Body of pancreas (tissue), 4 donors: Measurements from ENCODE around the gene CTNND1. TPM values are rescaled to one million over a fixed set of nuclear protein-coding genes. Genes with fewer than 3 reads are reported as not detected.

Source experiments
- ATAC-seq: fragments of 150-250 bp; one replicate; pipeline ENCODE4 v1.9.1; 2016
- DNase-seq, 4 donors: peaks; one replicate each; pipeline ENCODE4 v3.0.0-alpha.2; 2019
- H3K27ac ChIP-seq, 4 donors: fragments of 200-600 bp; sonication (generic); 1 replicate in 3 of 4; 2 replicates in 1 of 4; pipeline versions ENCODE4 v1.5.1 to v1.6.1; 2016 to 2019; ENCODE audit warnings: mild to moderate bottlenecking in 1 of 4, mixed read lengths in 1 of 4, moderate library complexity in 1 of 4
- H3K27me3 ChIP-seq, 2 donors: fragments of 200-600 bp; sonication (generic); one replicate each; pipeline ENCODE4 v1.6.0; 2016; ENCODE audit warnings: mild to moderate bottlenecking in 1 of 2
- H3K36me3 ChIP-seq, 2 donors: fragments of 200-600 bp; sonication (generic); replicated peaks in 1 of 2; 2 replicates each; pipeline ENCODE4 v1.5.1; 2016; ENCODE audit warnings: low read depth in 2 of 2; ENCODE audit not compliant: insufficient read depth in 1 of 2
- H3K4me1 ChIP-seq: fragments of 200-600 bp; sonication (generic); one replicate; pipeline ENCODE4 v1.6.0; 2016
- H3K4me3 ChIP-seq, 2 donors: fragments of 200-600 bp; sonication (generic); 1 replicate in 1 of 2; 2 replicates in 1 of 2; pipeline ENCODE4 v1.5.1; 2016 to 2019
- H3K9me3 ChIP-seq, 3 donors: fragments of 200-600 bp; sonication (generic); 1 replicate in 2 of 3; 2 replicates in 1 of 3; pipeline ENCODE4 v1.5.1; 2016
- CTCF ChIP-seq, 7 experiments: fragments of 450-650 bp in 4 of 7; fragments of 200-600 bp in 3 of 7; sonication (generic) in 3 of 7; IDR thresholded peaks; one replicate each; pipeline ENCODE4 v1.5.1; 2016 to 2019; ENCODE audit warnings: antibody characterized with exemption in 7 of 7
- POLR2A ChIP-seq, 3 donors: fragments of 450-650 bp; IDR thresholded peaks; one replicate each; pipeline ENCODE4 v1.6.1; 2016; ENCODE audit warnings: antibody characterized with exemption in 3 of 3, mild to moderate bottlenecking in 2 of 3
- WGBS, 2 donors: methylation state at CpG; one replicate each; pipeline ENCODE4 v1.1.5; 2017; 5-methylcytosine and 5-hydroxymethylcytosine counted together
- intact Hi-C: fragments of 100-400 bp; cut with DNase I; formaldehyde crosslinking; loops from one replicate; pipeline ENCODE4 v1.15.1; 2023
- total RNA-seq, 2 donors: library from RNA; depleted of rRNA; stranded (reverse); fragments of >200 nt; gene quantifications; one replicate each; pipeline ENCODE4 v1.1.0, GENCODE V29; 2016

CTNND1 gene
- total RNA-seq, 2 donors from 2014 or later, result 115 to 178 TPM

GRCh38 chr11:57727185-57727584 lies 34.4 kb upstream of the CTNND1 start:
- Histone ChIP-seq H3K36me3 (no peaks in the 10 kb centered on the region), H3K4me1 (no peaks in the 10 kb centered on the region), H3K9me3 (no peaks in the 10 kb centered on the region), H3K27me3 (no peaks in the 10 kb centered on the region), H3K4me3 (no peak overlapping the region), H3K27ac (no peak overlapping the region)
- no peak for TF ChIP-seq CTCF (IDR thresholded peaks at IDR 0.05)
- TF ChIP-seq POLR2A (IDR thresholded peaks at IDR 0.05), result no peak
- ATAC-seq (no peak), DNase-seq (no peak)
- 76 to 77% methylated on average over 2 of the region's 2 CpGs for whole genome bisulfite sequencing, 2 donors
- intact Hi-C loops, result no loop called here

GRCh38 chr11:57728829-57729228 lies 32.8 kb upstream of the CTNND1 start:
- DNase-seq (no peak), ATAC-seq (no peak)
- Histone ChIP-seq H3K27ac (no peak overlapping the region), H3K27me3 (no peaks in the 10 kb centered on the region), H3K9me3 (no peaks in the 10 kb centered on the region), H3K36me3 (no peaks in the 10 kb centered on the region), H3K4me1 (no peaks in the 10 kb centered on the region), H3K4me3 (no peak overlapping the region)
- intact Hi-C loops, result no loop called here
- TF ChIP-seq CTCF (IDR thresholded peaks at IDR 0.05) (no peak), POLR2A (IDR thresholded peaks at IDR 0.05) (no peak)
- WGBS, 2 donors, result 80 to 81% methylated on average over 7 of the region's 7 CpGs

DNA sequence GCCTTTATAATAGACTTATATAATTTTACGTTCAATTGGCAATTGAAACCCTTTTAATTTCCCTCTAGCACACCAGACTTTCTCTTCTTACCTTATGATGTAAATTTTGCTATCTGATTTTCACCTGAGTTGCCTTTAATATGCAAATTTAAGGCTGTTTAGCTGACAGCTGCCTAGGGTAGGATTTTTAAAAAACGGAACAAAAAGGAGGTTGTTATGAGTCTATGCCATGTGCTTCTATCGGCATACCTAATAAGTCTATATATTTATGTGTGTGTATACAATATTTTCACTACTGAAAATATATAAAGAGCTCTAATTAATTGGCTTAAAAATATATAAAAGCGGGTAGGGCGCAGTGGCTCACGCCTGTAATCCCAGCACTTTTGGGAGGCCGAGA lies 32.1 kb upstream of the CTNND1 start:
- no peak overlapping the region for H3K27ac ChIP-seq
- TF ChIP-seq POLR2A (IDR thresholded peaks at IDR 0.05) (no peak), CTCF (IDR thresholded peaks at IDR 0.05) (no peak)
- 92 to 96% methylated on average over 7 of the region's 7 CpGs for WGBS, 2 donors
- intact Hi-C loops, result no loop called here
- no peak for DNase-seq
- H3K36me3 ChIP-seq, result no peaks in the 10 kb centered on the region
- H3K4me3 ChIP-seq, result no peak overlapping the region
- H3K27me3 ChIP-seq, result no peaks in the 10 kb centered on the region
- H3K9me3 ChIP-seq, result no peaks in the 10 kb centered on the region
- ATAC-seq, result no peak
- no peaks in the 10 kb centered on the region for H3K4me1 ChIP-seq

DNA sequence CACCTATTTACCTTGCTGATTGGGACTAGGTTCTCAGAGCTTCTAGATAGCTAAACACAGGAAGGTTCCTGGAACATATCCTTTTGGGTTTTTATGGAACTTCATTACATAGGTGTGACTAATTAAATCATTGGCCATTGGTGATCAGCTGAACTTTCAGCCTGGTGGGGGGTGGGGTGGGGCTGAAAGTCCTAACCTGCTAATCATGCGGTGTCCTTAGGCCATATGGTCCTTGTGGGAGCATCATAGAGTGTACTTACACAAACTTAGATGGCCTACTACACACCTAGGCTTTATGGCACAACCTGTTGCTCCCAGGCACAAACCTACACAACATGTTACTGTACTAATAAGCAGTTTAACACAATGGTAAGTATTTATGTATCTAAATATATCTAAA lies 28.9 kb upstream of the CTNND1 start:
- no peak for TF ChIP-seq POLR2A (IDR thresholded peaks at IDR 0.05)
- TF ChIP-seq CTCF (IDR thresholded peaks at IDR 0.05), result no peak
- H3K27ac ChIP-seq, result no peak overlapping the region
- intact Hi-C loops, result no loop called here
- H3K4me1 ChIP-seq, result no peaks in the 10 kb centered on the region
- DNase-seq (no peak), ATAC-seq (no peak)
- H3K9me3 ChIP-seq, result no peaks in the 10 kb centered on the region
- no peak overlapping the region for H3K4me3 ChIP-seq
- H3K36me3 ChIP-seq, result no peaks in the 10 kb centered on the region
- no peaks in the 10 kb centered on the region for H3K27me3 ChIP-seq
- WGBS, 2 donors, result 95 to 100% methylated on average over 1 of the region's 1 CpG

DNA sequence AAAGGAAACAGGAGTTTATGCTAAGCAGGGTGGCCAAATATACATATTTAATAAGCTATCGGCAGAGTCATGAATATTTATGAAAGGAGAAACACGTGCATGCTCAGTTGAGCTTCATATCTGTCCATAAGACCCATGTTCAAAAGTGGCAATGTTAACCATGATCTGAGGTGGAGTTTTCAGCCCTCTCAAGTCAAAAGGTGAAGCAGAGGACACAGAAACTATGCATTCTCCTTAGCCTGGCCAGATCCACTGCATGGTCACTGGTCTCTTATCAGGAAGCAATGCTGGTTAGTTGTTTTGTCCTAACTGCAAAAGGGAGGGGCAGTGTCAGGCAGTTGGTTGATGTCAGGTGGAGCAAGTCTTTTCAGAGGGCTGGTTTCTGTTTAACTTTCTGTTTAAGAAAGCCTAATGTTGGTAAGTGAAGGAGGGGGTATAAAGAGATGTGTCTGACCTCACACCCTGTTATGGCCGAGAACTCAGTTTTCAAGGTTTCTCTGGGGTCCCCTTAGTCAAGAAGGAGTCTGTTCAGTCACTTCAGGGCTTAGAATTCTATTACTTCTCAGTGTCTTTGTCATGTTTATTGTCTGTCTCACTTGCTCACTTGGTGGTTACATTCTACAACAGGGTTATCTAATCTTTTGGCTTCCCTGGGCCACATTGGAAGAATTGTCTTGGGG lies 25.8 kb upstream of the CTNND1 start:
- no peaks in the 10 kb centered on the region for H3K36me3 ChIP-seq
- no peaks in the 10 kb centered on the region for H3K9me3 ChIP-seq
- no peak overlapping the region for H3K4me3 ChIP-seq
- no peak for ATAC-seq
- no peaks in the 10 kb centered on the region for H3K27me3 ChIP-seq
- no peak for DNase-seq
- no peak for TF ChIP-seq CTCF (IDR thresholded peaks at IDR 0.05)
- TF ChIP-seq POLR2A (IDR thresholded peaks at IDR 0.05), result no peak
- intact Hi-C loops, result no loop called here
- H3K27ac ChIP-seq, result no peak overlapping the region
- peaks cover 4% of the 10 kb centered on the region for H3K4me1 ChIP-seq
- WGBS, 2 donors, result 63 to 72% methylated on average over 3 of the region's 3 CpGs
